ENCODE data around the gene SYNE3. TPM values are rescaled to one million over a fixed set of nuclear protein-coding genes. Genes with fewer than 3 reads are reported as not detected.

The SYNE3 gene
- total and polyA plus RNA-seq, 2 of the 8 experiments (the other 6 are each of a cell fraction or from before 2014, with no cell fraction given) = under 0.01 TPM; not detected in 1

- FAIRE-seq = no peak
These were observed 33.5 kb upstream of the SYNE3 start for GRCh38 chr14:95549656-95550585.

More at GRCh38 chr14:95549656-95550585, 33.5 kb upstream of the SYNE3 start:
- Histone ChIP-seq H3K9me3 (ENCODE audit: insufficient read depth in 2 of 2, low read depth in 1 of 2, low read length in 1 of 2) (0 out of 4 replicates have a peak, but pooled peaks cover 0 to 3% of the 10 kb centered on the region in 2 experiments), H4K91ac (replicated peaks; ENCODE audit: insufficient read length, low read length) (no peak overlapping the region), H3K27me3 (replicated peaks in 1 of 4; ENCODE audit: control insufficient read depth in 3 of 4, extremely low read depth in 1 of 4, insufficient read depth in 3 of 4, low read length in 3 of 4) (no peaks in the 10 kb centered on the region), H3K79me1 (ENCODE audit: low read depth, low read length) (peaks cover 2% of the 10 kb centered on the region; the same call in 1 of the 2 replicates), H3K36me3 (ENCODE audit: control insufficient read depth in 2 of 4, insufficient read depth in 4 of 4, low read length in 3 of 4) (peaks cover 0 to 4% (median 1%) of the 10 kb centered on the region in 4 experiments; a peak in 1 of 8 replicates), H2BK15ac (ENCODE audit: low read length) (no peak overlapping the region), H3K4me3 (ENCODE audit: extremely low read depth in 1 of 4, insufficient read depth in 2 of 4, low read depth in 3 of 4, low read length in 4 of 4) (no peak overlapping the region), H4K5ac (ENCODE audit: insufficient read length, low read depth, low read length) (no peak overlapping the region), H2BK5ac (ENCODE audit: low read depth, low read length) (no peak overlapping the region), H3K18ac (ENCODE audit: extremely low read depth, low read length) (no peak overlapping the region), H4K8ac (ENCODE audit: extremely low read depth, insufficient read depth, low read length) (no peak overlapping the region), H3K23me2 (ENCODE audit: low read depth, low read length) (peaks cover 3% of the 10 kb centered on the region; the same call in 1 of the 2 replicates), H4K20me1 (replicated peaks in 1 of 2; ENCODE audit: control insufficient read depth in 1 of 2, insufficient read depth in 2 of 2, low read length in 2 of 2) (peaks cover 0 to 10% of the 10 kb centered on the region in 2 experiments), H3K4me1 (replicated peaks in 1 of 4; ENCODE audit: control insufficient read depth in 3 of 4, insufficient read depth in 4 of 4, low read length in 3 of 4) (peaks cover 0 to 3% (median 0%) of the 10 kb centered on the region in 4 experiments; a peak in 1 of 7 replicates), H3K4ac (replicated peaks; ENCODE audit: insufficient read length, low read depth, low read length) (no peak overlapping the region), H3K9ac (replicated peaks in 1 of 4; ENCODE audit: extremely low read depth in 1 of 4, low read depth in 3 of 4, low read length in 3 of 4) (no peak overlapping the region), H2AK5ac (ENCODE audit: low read depth, low read length) (no peak overlapping the region), H3K14ac (ENCODE audit: insufficient read length) (no peak overlapping the region), H2BK20ac (ENCODE audit: low read length) (no peak overlapping the region), H3K56ac (replicated peaks; ENCODE audit: insufficient read length, low read depth, low read length) (no peak overlapping the region), H2BK12ac (ENCODE audit: low read depth, low read length) (no peak overlapping the region), H3K27ac (ENCODE audit: low read depth, low read length) (no peak overlapping the region), H2AFZ (ENCODE audit: low read length) (no peak overlapping the region), H3K4me2 (ENCODE audit: insufficient read depth in 1 of 2, low read depth in 2 of 2, low read length in 2 of 2) (no peak overlapping the region; a peak in 1 of 4 replicates), H2BK120ac (replicated peaks; ENCODE audit: low read depth, low read length) (no peak overlapping the region), H3K23ac (ENCODE audit: insufficient read length) (no peak overlapping the region), H3K79me2 (ENCODE audit: control insufficient read depth in 1 of 2, insufficient read depth in 2 of 2, low read length in 2 of 2) (no peaks in the 10 kb centered on the region)
- 88% methylated on average over 16 of the region's 16 CpGs; no CpG with 5 or more reads in 1 of the 2 experiments for WGBS, 2 experiments (ENCODE audit: extremely low coverage in 1 of 2, insufficient coverage in 1 of 2, insufficient read length in 1 of 2, insufficient replicate concordance in 2 of 2, low coverage in 1 of 2, low lambda C conversion rate in 2 of 2, missing lambda C conversion rate in 1 of 2)
- DNase-seq (ENCODE audit: low read depth in 1 of 2, low spot score in 2 of 2) = no peak
- TF ChIP-seq SIN3A (conservative IDR thresholded peaks at IDR 0.05 in 1 of 2, IDR thresholded peaks at IDR 0.05 in 1 of 2; ENCODE audit: low read depth in 1 of 2, low read length in 2 of 2) (no peak), NANOG (IDR thresholded peaks at IDR 0.05; ENCODE audit: insufficient read depth, low read depth, low read length, poor library complexity, severe bottlenecking) (no peak), SP2 (IDR thresholded peaks at IDR 0.05; ENCODE audit: low read length) (no peak), ASH2L (IDR thresholded peaks at IDR 0.05; ENCODE audit: low read length) (no peak)
- ChIA-PET POLR2A (ENCODE audit: partially characterized antibody) (interaction anchor here (1.3 kb wide), 1 partner anchor 9 kb away, joined by 4 read pairs; no protein-coding TSS in a partner anchor), CTCF (ENCODE audit: partially characterized antibody) (interaction anchor here (0.6 to 4.2 kb wide), 9 partner anchors 10 to 534 kb away, joined by 3 to 14 read pairs (median 4); no protein-coding TSS in a partner anchor)

All from H1 (cell line).